ENCODE data around the gene DNAAF1.

Gene DNAAF1

DNA sequence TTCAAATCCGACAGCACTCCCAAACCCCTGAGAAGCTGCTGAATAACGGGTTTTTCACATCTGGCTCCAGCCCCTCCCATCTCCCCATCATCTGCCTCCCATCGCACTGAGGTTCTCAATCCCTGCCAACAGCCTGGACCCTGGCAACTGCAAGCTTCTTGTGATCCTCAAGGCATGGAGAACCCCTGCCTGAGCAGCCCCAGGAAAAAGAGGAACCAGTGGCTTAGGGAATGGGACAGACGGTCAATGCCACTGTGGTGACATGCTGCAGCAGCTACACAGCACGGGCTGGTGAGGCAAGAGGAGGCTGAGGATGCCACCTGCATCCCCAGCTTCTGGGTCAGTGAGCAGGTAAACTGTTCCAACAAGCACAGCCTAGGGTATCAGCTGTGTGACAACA is 25.1 kb upstream of the DNAAF1 start:
- CTCF ChIA-PET, result interaction anchor here (1.5 to 1.6 kb wide), 2 partner anchors 35 to 67 kb away, joined by 4 to 6 read pairs; partner anchors contain the start of gene TAF1C
- DNase-seq (ENCODE audit: extremely low spot score), result no peak
- TF ChIP-seq CTCF (IDR thresholded peaks at IDR 0.05; ENCODE audit: control extremely low read depth, extremely low read depth, low read depth, missing control alignments), result no peak
- POLR2A ChIA-PET, result no interaction called here

GRCh38 chr16:84121007-84121406 is 24.1 kb upstream of the DNAAF1 start:
- ChIA-PET CTCF (interaction anchor here (0.9 to 1.5 kb wide), 3 partner anchors 10 to 66 kb away, joined by 3 to 4 read pairs (median 3); partner anchors contain the start of gene TAF1C), POLR2A (no interaction called here)
- DNase-seq (ENCODE audit: extremely low spot score), result no peak
- no peak for TF ChIP-seq CTCF (IDR thresholded peaks at IDR 0.05; ENCODE audit: control extremely low read depth, extremely low read depth, low read depth, missing control alignments)

DNA sequence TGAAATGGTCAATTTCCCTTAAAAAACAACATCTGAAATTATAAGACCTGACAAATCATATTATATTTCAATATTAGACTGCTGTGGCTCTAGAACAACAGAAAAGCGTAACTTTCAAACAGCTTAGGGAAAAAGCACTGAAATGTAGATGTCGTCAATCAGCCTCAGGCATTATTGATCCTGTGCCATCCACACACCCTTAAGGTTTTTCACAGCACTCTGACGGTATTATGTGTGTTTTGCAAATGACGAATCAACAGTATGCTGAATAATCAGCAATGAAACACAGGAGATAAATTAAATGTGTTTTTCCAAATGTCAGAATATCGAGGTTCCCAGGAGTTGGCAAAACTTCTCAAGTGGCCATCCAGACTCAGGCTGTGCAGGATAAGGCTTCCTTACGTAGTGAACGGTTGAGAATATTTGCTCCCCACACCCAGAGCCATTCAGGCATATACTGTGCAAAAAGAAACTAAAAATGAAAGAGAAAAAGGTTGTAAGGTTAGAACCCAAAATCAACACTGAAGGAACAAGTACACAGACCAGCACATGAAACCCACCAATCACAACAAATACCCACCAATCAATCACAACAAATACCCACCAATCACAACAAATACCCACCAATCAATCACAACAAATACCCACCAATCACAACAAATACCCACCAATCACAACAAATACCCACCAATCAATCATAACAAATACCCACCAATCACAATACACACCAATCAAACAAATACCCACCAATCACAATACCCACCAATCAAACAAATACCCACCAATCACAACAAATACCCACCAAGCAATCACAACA is 20.6 kb upstream of the DNAAF1 start:
- no peak for TF ChIP-seq CTCF (IDR thresholded peaks at IDR 0.05; ENCODE audit: control extremely low read depth, extremely low read depth, low read depth, missing control alignments)
- ChIA-PET POLR2A (no interaction called here), CTCF (interaction anchor here (1.2 kb wide), 1 partner anchor 9 kb away, joined by 5 read pairs; no protein-coding TSS in a partner anchor)
- DNase-seq (ENCODE audit: extremely low spot score), result no peak

GRCh38 chr16:84131117-84131516 is 14.0 kb upstream of the DNAAF1 start:
- POLR2A ChIA-PET, result no interaction called here
- no peak for TF ChIP-seq CTCF (IDR thresholded peaks at IDR 0.05; ENCODE audit: control extremely low read depth, extremely low read depth, low read depth, missing control alignments)

GRCh38 chr16:84132527-84133285 is 12.4 kb upstream of the DNAAF1 start:
- CTCF ChIA-PET, result interaction anchor here (0.6 to 3.5 kb wide), 6 partner anchors 8 to 70 kb away, joined by 3 to 18 read pairs (median 4); partner anchors contain the start of genes MBTPS1 and TAF1C
- POLR2A ChIA-PET, result interaction anchor here (0.6 kb wide), 1 partner anchor 20 kb away, joined by 6 read pairs; no protein-coding TSS in a partner anchor
- DNase-seq (ENCODE audit: extremely low spot score), result peak; percentile 35
- TF ChIP-seq CTCF (IDR thresholded peaks at IDR 0.05; ENCODE audit: control extremely low read depth, extremely low read depth, low read depth, missing control alignments), result no peak

More at GRCh38 chr16:84131117-84131516, 14.0 kb upstream of the DNAAF1 start:
- CTCF ChIA-PET, result interaction anchor here (0.6 to 3.5 kb wide), 3 partner anchors 10 to 20 kb away, joined by 3 to 18 read pairs (median 3); partner anchors contain the start of gene MBTPS1
- DNase-seq (ENCODE audit: extremely low spot score), result no peak
